ENCODE measurements around the gene CCDC198.

DNA sequence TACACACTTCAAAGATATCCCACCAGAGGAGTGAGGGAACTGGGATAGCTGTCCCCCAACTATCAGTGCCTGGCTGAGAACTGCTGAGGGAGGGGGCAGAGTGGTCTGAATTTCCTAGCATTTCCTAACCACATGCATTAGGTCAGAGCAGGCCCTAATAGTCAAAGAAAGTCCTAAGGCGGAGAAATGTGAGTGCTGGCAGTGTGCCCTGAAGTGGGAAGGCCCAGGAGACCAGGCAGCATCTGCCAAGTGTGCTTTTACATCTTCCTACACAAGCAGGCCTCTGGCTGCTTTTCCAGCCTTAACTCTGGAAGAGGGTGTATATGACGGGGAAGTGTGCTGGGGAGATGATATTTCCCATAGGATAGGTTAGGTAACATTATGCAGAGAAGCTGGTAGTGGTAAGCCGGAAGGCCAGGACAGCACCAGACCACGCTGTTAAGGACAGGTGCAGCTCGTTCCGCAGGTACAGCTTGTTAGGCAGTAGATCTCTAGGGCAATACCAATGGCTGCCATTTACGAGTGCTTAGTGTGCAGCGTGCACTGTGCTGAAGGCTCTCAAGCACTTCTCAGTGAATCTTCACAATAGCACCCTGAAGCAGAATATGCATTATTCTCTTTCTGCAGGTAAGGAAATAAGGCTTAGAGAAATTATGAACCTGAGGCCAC, 9.1 kb upstream of the CCDC198 start:
- TF ChIP-seq DNMT1 (CRISPR knock-in tag; IDR thresholded peaks at IDR 0.05) (no peak), MEF2D (CRISPR knock-in tag; IDR thresholded peaks at IDR 0.05) (no peak)
- TF ChIP-seq, protein P1, sequence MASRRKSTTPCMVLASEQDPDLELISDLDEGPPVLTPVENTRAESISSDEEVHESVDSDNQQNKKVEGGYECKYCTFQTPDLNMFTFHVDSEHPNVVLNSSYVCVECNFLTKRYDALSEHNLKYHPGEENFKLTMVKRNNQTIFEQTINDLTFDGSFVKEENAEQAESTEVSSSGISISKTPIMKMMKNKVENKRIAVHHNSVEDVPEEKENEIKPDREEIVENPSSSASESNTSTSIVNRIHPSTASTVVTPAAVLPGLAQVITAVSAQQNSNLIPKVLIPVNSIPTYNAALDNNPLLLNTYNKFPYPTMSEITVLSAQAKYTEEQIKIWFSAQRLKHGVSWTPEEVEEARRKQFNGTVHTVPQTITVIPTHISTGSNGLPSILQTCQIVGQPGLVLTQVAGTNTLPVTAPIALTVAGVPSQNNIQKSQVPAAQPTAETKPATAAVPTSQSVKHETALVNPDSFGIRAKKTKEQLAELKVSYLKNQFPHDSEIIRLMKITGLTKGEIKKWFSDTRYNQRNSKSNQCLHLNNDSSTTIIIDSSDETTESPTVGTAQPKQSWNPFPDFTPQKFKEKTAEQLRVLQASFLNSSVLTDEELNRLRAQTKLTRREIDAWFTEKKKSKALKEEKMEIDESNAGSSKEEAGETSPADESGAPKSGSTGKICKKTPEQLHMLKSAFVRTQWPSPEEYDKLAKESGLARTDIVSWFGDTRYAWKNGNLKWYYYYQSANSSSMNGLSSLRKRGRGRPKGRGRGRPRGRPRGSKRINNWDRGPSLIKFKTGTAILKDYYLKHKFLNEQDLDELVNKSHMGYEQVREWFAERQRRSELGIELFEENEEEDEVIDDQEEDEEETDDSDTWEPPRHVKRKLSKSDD (CRISPR knock-in tag; IDR thresholded peaks at IDR 0.05; ENCODE audit: low read depth), result no peak

Measured in HepG2 (cell line).